ENCODE measurements around the gene CTSC. TPM values are rescaled to one million over a fixed set of nuclear protein-coding genes. Genes with fewer than 3 reads are reported as not detected.
"Not testable (repeated sequence)": the region's sequence is repeated elsewhere in the genome, so short reads cannot be mapped to it uniquely, and the experiment has no call there.

CTSC gene
- total RNA-seq, 1 experiment from 2014 or later: 119 TPM

- no peaks in the 10 kb centered on the region for H4K20me1 ChIP-seq (ENCODE audit: insufficient read depth)
- H3K4me3 ChIP-seq: no peak overlapping the region
- CTCF ChIA-PET: no interaction called here
- no peak for DNase-seq
- POLR2A ChIA-PET (ENCODE audit: unreplicated experiment): no interaction called here
- no peak overlapping the region for H3K27ac ChIP-seq
- intact Hi-C loops (cut with micrococcal nuclease; ENCODE audit: unreplicated experiment): no loop called here
- BruUV-seq (replicated peaks): no TSS peak
- no peaks in the 10 kb centered on the region; the same call in 1 of the 2 replicates for H3K9me2 ChIP-seq (ENCODE audit: insufficient read depth)
- 0 out of 2 replicates have a peak, but pooled peaks cover 5% of the 10 kb centered on the region for H3F3A ChIP-seq (ENCODE audit: insufficient read depth, low read depth)
- H3K9me3 ChIP-seq (ENCODE audit: insufficient read depth, low read depth): no peaks in the 10 kb centered on the region
- no peak overlapping the region for H2AFZ ChIP-seq
- H3K79me2 ChIP-seq (ENCODE audit: low read depth): 0 out of 2 replicates have a peak, but pooled peaks cover 11% of the 10 kb centered on the region
- TF ChIP-seq, protein P1, sequence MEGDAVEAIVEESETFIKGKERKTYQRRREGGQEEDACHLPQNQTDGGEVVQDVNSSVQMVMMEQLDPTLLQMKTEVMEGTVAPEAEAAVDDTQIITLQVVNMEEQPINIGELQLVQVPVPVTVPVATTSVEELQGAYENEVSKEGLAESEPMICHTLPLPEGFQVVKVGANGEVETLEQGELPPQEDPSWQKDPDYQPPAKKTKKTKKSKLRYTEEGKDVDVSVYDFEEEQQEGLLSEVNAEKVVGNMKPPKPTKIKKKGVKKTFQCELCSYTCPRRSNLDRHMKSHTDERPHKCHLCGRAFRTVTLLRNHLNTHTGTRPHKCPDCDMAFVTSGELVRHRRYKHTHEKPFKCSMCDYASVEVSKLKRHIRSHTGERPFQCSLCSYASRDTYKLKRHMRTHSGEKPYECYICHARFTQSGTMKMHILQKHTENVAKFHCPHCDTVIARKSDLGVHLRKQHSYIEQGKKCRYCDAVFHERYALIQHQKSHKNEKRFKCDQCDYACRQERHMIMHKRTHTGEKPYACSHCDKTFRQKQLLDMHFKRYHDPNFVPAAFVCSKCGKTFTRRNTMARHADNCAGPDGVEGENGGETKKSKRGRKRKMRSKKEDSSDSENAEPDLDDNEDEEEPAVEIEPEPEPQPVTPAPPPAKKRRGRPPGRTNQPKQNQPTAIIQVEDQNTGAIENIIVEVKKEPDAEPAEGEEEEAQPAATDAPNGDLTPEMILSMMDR (conservative IDR thresholded peaks at IDR 0.05): no peak
- TF ChIP-seq EZH2 (IDR thresholded peaks at IDR 0.05; ENCODE audit: low read depth): no peak
- no peaks in the 10 kb centered on the region for H3K27me3 ChIP-seq (ENCODE audit: insufficient read depth, low read depth)
- no peak overlapping the region for H3K4me2 ChIP-seq
- H3K4me1 ChIP-seq (replicated peaks; ENCODE audit: insufficient read depth): no peaks in the 10 kb centered on the region
- H3K36me3 ChIP-seq (ENCODE audit: low read depth): peaks cover 46% of the 10 kb centered on the region
These were observed 12.8 kb downstream of the CTSC start for GRCh38 chr11:88324562-88325345.

DNA sequence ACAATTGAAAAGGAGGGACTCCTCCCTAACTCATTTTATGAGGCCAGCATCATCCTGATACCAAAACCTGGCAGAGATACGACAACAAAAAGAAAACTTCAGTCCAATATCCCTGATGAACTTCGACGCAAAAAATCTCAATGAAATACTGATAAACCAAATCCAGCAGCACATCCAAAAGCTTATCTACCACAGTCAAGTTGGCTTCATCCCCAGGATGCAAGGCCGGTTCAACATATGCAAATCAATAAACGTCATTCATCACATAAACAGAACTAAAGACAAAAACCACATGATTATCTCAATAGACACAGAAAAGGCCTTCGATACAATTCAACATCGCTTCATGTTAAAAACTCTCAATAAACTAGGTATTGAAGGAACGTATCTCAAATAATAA, 14.7 kb downstream of the CTSC start:
- H3K4me1 ChIP-seq (replicated peaks; ENCODE audit: insufficient read depth); DNase-seq; H3K9me2 ChIP-seq (ENCODE audit: insufficient read depth); H2AFZ ChIP-seq; H4K20me1 ChIP-seq (ENCODE audit: insufficient read depth); POLR2A ChIA-PET (ENCODE audit: unreplicated experiment); H3K27me3 ChIP-seq (ENCODE audit: insufficient read depth, low read depth); BruUV-seq (replicated peaks); intact Hi-C loops (cut with micrococcal nuclease; ENCODE audit: unreplicated experiment); H3K27ac ChIP-seq; H3F3A ChIP-seq (ENCODE audit: insufficient read depth, low read depth); CTCF ChIA-PET; H3K9me3 ChIP-seq (ENCODE audit: insufficient read depth, low read depth); H3K4me3 ChIP-seq; H3K4me2 ChIP-seq: not testable (repeated sequence)
- H3K79me2 ChIP-seq (ENCODE audit: low read depth): 0 out of 2 replicates have a peak, but pooled peaks cover 11% of the 10 kb centered on the region
- H3K36me3 ChIP-seq (ENCODE audit: low read depth): peaks cover 49% of the 10 kb centered on the region

DNA sequence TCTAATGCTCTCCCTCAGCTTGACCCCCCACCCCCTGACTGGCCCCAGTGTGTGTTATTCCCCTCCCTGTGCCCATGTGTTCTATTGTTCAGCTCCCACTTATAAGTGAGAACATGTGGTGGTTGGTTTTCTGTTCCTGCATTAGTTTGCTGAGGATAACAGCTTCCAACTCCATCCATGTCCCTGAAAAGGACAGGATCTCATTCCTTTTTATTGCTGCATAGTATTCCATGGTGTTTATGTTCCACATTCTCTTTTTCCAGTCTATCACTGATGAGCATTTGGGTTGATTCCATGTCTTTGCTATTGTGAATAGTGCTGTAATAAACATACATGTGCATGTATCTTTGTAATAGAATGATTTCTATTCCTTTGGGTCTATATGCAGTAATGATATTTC, 16.1 kb downstream of the CTSC start:
- H3K36me3 ChIP-seq (ENCODE audit: low read depth): peaks cover 45% of the 10 kb centered on the region
- BruUV-seq (replicated peaks); intact Hi-C loops (cut with micrococcal nuclease; ENCODE audit: unreplicated experiment); H3K9me3 ChIP-seq (ENCODE audit: insufficient read depth, low read depth); H3K9me2 ChIP-seq (ENCODE audit: insufficient read depth); H3K27me3 ChIP-seq (ENCODE audit: insufficient read depth, low read depth); DNase-seq; H4K20me1 ChIP-seq (ENCODE audit: insufficient read depth); H3K4me2 ChIP-seq; H3K27ac ChIP-seq; H3K4me1 ChIP-seq (replicated peaks; ENCODE audit: insufficient read depth); H3K4me3 ChIP-seq; POLR2A ChIA-PET (ENCODE audit: unreplicated experiment); H2AFZ ChIP-seq; CTCF ChIA-PET: not testable (repeated sequence)
- peaks cover 18% of the 10 kb centered on the region; the same call in 1 of the 2 replicates for H3F3A ChIP-seq (ENCODE audit: insufficient read depth, low read depth)
- H3K79me2 ChIP-seq (ENCODE audit: low read depth): 0 out of 2 replicates have a peak, but pooled peaks cover 11% of the 10 kb centered on the region

DNA sequence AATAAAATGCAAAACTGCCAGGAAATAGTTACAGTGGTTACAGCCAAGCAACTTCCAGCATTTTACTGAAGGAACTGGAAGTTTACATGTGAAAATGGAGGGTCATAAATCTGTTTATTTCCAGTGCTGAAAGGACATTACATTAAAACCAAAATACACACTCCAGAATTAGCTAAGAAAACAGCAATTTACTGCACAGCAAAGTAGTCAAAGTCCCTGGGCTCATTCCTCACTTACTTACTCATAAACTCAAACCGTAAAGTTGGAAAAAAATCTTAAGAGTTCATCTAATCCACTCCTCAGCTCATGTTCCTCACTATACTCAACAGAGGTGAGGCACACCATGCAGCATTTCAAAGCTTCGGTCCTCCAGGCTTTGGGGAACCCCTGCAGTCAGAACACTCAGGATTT, 17.4 kb downstream of the CTSC start:
- no peaks in the 10 kb centered on the region for H3K9me3 ChIP-seq (ENCODE audit: insufficient read depth, low read depth)
- no peak overlapping the region for H2AFZ ChIP-seq
- H3K36me3 ChIP-seq (ENCODE audit: low read depth): peaks cover 37% of the 10 kb centered on the region; the same call in 1 of the 2 replicates
- no peak overlapping the region for H3K4me3 ChIP-seq
- H3K4me1 ChIP-seq (replicated peaks; ENCODE audit: insufficient read depth): peaks cover 17% of the 10 kb centered on the region
- no peaks in the 10 kb centered on the region; the same call in 1 of the 2 replicates for H3K9me2 ChIP-seq (ENCODE audit: insufficient read depth)
- H3F3A ChIP-seq (ENCODE audit: insufficient read depth, low read depth): peaks cover 21% of the 10 kb centered on the region; the same call in 1 of the 2 replicates
- TF ChIP-seq EZH2 (IDR thresholded peaks at IDR 0.05; ENCODE audit: low read depth): no peak
- TF ChIP-seq, protein P1 (conservative IDR thresholded peaks at IDR 0.05): no peak
- H3K4me2 ChIP-seq: no peak overlapping the region
- intact Hi-C loops (cut with micrococcal nuclease; ENCODE audit: unreplicated experiment): no loop called here
- H3K79me2 ChIP-seq (ENCODE audit: low read depth): 0 out of 2 replicates have a peak, but pooled peaks cover 11% of the 10 kb centered on the region
- no peak for DNase-seq
- ChIA-PET CTCF (no interaction called here), POLR2A (ENCODE audit: unreplicated experiment) (no interaction called here)
- no peaks in the 10 kb centered on the region for H4K20me1 ChIP-seq (ENCODE audit: insufficient read depth)
- no TSS peak for BruUV-seq (replicated peaks)
- H3K27me3 ChIP-seq (ENCODE audit: insufficient read depth, low read depth): no peaks in the 10 kb centered on the region
- H3K27ac ChIP-seq: no peak overlapping the region

All from PC-9 (cell line).